H1 (cell line): Measurements from ENCODE around the gene CLCN3. TPM values are rescaled to one million over a fixed set of nuclear protein-coding genes. Genes with fewer than 3 reads are reported as not detected.

ENCODE experiments used
- SAP30 ChIP-seq: fragments of 300-600 bp; sonication (generic); IDR thresholded peaks from 2 replicates; pipeline ENCODE4 v1.7.1; 2012; ENCODE audit warnings: low read length, moderate library complexity, mild to moderate bottlenecking, inconsistent platforms; ENCODE audit not compliant: insufficient read depth, insufficient replicate concordance
- ZNF274 ChIP-seq: IDR thresholded peaks from 2 replicates; pipeline ENCODE4 v1.7.0; 2012; ENCODE audit warnings: low read length, borderline replicate concordance; ENCODE audit errors: extremely low read depth
- polyA plus RNA-seq, 7 experiments: library from polyadenylated mRNA; depleted of rRNA in 3 of 7; stranded (reverse) in 5 of 7; unstranded in 2 of 7; fragments of >200 nt in 5 of 7; fragments of 200-250 nt in 2 of 7; gene quantifications; 1 replicate in 5 of 7; 2 replicates in 1 of 7; 4 replicates in 1 of 7; pipeline versions ENCODE4 v1.2.1 to v1.2.3, GENCODE V29; 2011 to 2013; ENCODE audit warnings: missing spikeins in 2 of 7, mixed read lengths in 2 of 7
- total RNA-seq: library from RNA; stranded (reverse); fragmentation: NEBNext Ultra II Directional; extraction: Animal tissue kit (Norgen Biotek cat#: 25700); gene quantifications from 2 replicates; pipeline ENCODE4 v1.2.1, GENCODE V29; 2021

Gene CLCN3
- total and polyA plus RNA-seq, 2 of the 8 experiments (the other 6 are each of a cell fraction or from before 2014, with no cell fraction given), result 8.8 to 32.8 TPM

DNA sequence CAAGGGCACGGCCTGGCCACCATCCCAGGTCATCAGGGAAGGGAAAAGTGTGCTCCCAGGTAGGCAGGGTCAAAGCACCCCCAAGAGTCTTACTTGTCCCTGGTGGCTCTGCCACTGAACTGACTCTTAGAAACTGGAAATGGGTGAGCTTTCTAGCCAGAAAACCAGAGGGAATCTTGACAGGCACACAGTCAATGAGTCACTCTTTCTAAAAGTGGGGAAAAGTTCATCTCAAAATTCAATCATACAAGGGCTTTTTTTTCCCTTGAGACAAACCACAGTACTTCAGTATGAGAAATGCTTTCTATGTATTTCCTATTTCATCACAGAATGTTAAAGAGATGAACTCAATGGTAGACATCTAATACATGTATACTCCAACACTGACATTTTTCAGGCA is 124.9 kb downstream of the CLCN3 start (continued):
- TF ChIP-seq ZNF274, result no peak
- TF ChIP-seq SAP30, result no peak
